ENCODE results near the gene TFB2M. TPM values are rescaled to one million over a fixed set of nuclear protein-coding genes. Genes with fewer than 3 reads are reported as not detected.

The TFB2M gene
- total and polyA plus RNA-seq, 10 of the 15 experiments (the other 5 are each of a cell fraction or from before 2014, with no cell fraction given): 25.2 to 66.0 (median 36.1) TPM

Small RNAs within 50 kb of the gene (small RNA-seq; reads per million reads assigned to genes)
- gene AL356583.2: not detected

Other genes with a start within 250 kb of the TFB2M start
- gene SMYD3, start 59.0 kb downstream of the TFB2M start, total RNA-seq (2014; rRNA removed): 28.1 and 28.8 TPM in 2 replicates
- 20.8 and 23.6 TPM in 2 replicates for gene SMYD3, start 59.0 kb downstream of the TFB2M start, total RNA-seq (2014; rRNA removed; fragmentation: Illumina TruSeq; extraction: Trizol)
- 21.3 and 24.5 TPM in 2 replicates for gene SMYD3, start 59.0 kb downstream of the TFB2M start, total RNA-seq (2021)
- gene SMYD3, start 59.0 kb downstream of the TFB2M start, polyA plus RNA-seq (2011; rRNA removed): 54.0 and 60.6 TPM in 2 replicates
- 18.3 and 28.6 TPM in 2 replicates for gene SMYD3, start 59.0 kb downstream of the TFB2M start, polyA plus RNA-seq (2014; fragmentation: Illumina TruSeq; extraction: Trizol)
- gene SMYD3, start 59.0 kb downstream of the TFB2M start, polyA plus RNA-seq (2014; fragmentation: Nextera tagmentation; extraction: Ambion mirVana): 10 to 100 TPM; 18.8 to 24.4 TPM
- 22.4 and 25.2 TPM in 2 replicates for gene SMYD3, start 59.0 kb downstream of the TFB2M start, polyA plus RNA-seq (2014; rRNA removed)
- gene SMYD3, start 59.0 kb downstream of the TFB2M start, polyA plus RNA-seq (2016; fragmentation: Nextera tagmentation; extraction: Ambion mirVana): 10 to 100 TPM; 29.4 to 31.0 TPM
- 10.6 and 12.0 TPM in 2 replicates for gene CNST, start 195 bp upstream of the TFB2M start, total RNA-seq (2014; rRNA removed)
- 13.2 and 13.4 TPM in 2 replicates for gene CNST, start 195 bp upstream of the TFB2M start, total RNA-seq (2014; rRNA removed; fragmentation: Illumina TruSeq; extraction: Trizol)
- 15.6 and 18.8 TPM in 2 replicates for gene CNST, start 195 bp upstream of the TFB2M start, total RNA-seq (2021)
- gene CNST, start 195 bp upstream of the TFB2M start, polyA plus RNA-seq (2011; rRNA removed): 12.5 and 15.4 TPM in 2 replicates
- 12.1 and 15.8 TPM in 2 replicates for gene CNST, start 195 bp upstream of the TFB2M start, polyA plus RNA-seq (2014; fragmentation: Illumina TruSeq; extraction: Trizol)
- 1 to 10 TPM; 4.8 to 4.9 TPM for gene CNST, start 195 bp upstream of the TFB2M start, polyA plus RNA-seq (2014; fragmentation: Nextera tagmentation; extraction: Ambion mirVana)
- gene CNST, start 195 bp upstream of the TFB2M start, polyA plus RNA-seq (2014; rRNA removed): 8.9 and 9.4 TPM in 2 replicates
- 10 to 100 TPM; 14.9 to 16.2 TPM for gene CNST, start 195 bp upstream of the TFB2M start, polyA plus RNA-seq (2016; fragmentation: Nextera tagmentation; extraction: Ambion mirVana)
- 25.2 and 28.0 TPM in 2 replicates for gene SCCPDH, start 158.1 kb upstream of the TFB2M start, total RNA-seq (2014; rRNA removed)
- gene SCCPDH, start 158.1 kb upstream of the TFB2M start, total RNA-seq (2014; rRNA removed; fragmentation: Illumina TruSeq; extraction: Trizol): 22.2 and 24.9 TPM in 2 replicates
- 22.5 and 24.2 TPM in 2 replicates for gene SCCPDH, start 158.1 kb upstream of the TFB2M start, total RNA-seq (2021)
- gene SCCPDH, start 158.1 kb upstream of the TFB2M start, polyA plus RNA-seq (2011; rRNA removed): 34.5 and 57.5 TPM in 2 replicates
- 18.1 and 21.5 TPM in 2 replicates for gene SCCPDH, start 158.1 kb upstream of the TFB2M start, polyA plus RNA-seq (2014; fragmentation: Illumina TruSeq; extraction: Trizol)
- gene SCCPDH, start 158.1 kb upstream of the TFB2M start, polyA plus RNA-seq (2014; fragmentation: Nextera tagmentation; extraction: Ambion mirVana): 10 to 100 TPM in 1 of 2 experiments, 1 to 10 TPM in 1; 5.4 to 14.2 TPM
- gene SCCPDH, start 158.1 kb upstream of the TFB2M start, polyA plus RNA-seq (2014; rRNA removed): 21.6 and 24.1 TPM in 2 replicates
- 10 to 100 TPM; 43.2 to 44.8 TPM for gene SCCPDH, start 158.1 kb upstream of the TFB2M start, polyA plus RNA-seq (2016; fragmentation: Nextera tagmentation; extraction: Ambion mirVana)